Measurements from ENCODE around the gene SEC14L3.

Gene SEC14L3

GRCh38 chr22:30457981-30458380 lies 13.8 kb downstream of the SEC14L3 start:
- no peak overlapping the region for H3K27ac ChIP-seq (replicated peaks)
- TF ChIP-seq CTCF (IDR thresholded peaks at IDR 0.05; ENCODE audit: insufficient read depth, low read length) (no peak), POLR2AphosphoS5 (IDR thresholded peaks at IDR 0.05; ENCODE audit: low read depth) (no peak), REST (IDR thresholded peaks at IDR 0.05; ENCODE audit: insufficient replicate concordance, low read depth) (no peak), GABPA (IDR thresholded peaks at IDR 0.05; ENCODE audit: low read depth) (no peak), SPI1 (IDR thresholded peaks at IDR 0.05; ENCODE audit: borderline replicate concordance, low read depth) (no peak)
- no peaks in the 10 kb centered on the region for H3K27me3 ChIP-seq (ENCODE audit: insufficient read depth, poor library complexity, severe bottlenecking)
- H3K4me3 ChIP-seq (replicated peaks; ENCODE audit: insufficient read depth, low read length): no peak overlapping the region
- no peak for DNase-seq (ENCODE audit: low read depth in 1 of 2, low spot score in 1 of 2)

- no peaks in the 10 kb centered on the region for H3K27me3 ChIP-seq (ENCODE audit: insufficient read depth, poor library complexity, severe bottlenecking)
- no peak overlapping the region for H3K4me3 ChIP-seq (replicated peaks; ENCODE audit: insufficient read depth, low read length)
- TF ChIP-seq POLR2AphosphoS5 (IDR thresholded peaks at IDR 0.05; ENCODE audit: low read depth) (no peak), CTCF (IDR thresholded peaks at IDR 0.05; ENCODE audit: insufficient read depth, low read length) (no peak), GABPA (IDR thresholded peaks at IDR 0.05; ENCODE audit: low read depth) (no peak)
- no peak overlapping the region for H3K27ac ChIP-seq (replicated peaks)
- DNase-seq (ENCODE audit: low read depth in 1 of 2, low spot score in 1 of 2): no peak
Observed at GRCh38 chr22:30455075-30455840, 16.6 kb downstream of the SEC14L3 start.

DNA sequence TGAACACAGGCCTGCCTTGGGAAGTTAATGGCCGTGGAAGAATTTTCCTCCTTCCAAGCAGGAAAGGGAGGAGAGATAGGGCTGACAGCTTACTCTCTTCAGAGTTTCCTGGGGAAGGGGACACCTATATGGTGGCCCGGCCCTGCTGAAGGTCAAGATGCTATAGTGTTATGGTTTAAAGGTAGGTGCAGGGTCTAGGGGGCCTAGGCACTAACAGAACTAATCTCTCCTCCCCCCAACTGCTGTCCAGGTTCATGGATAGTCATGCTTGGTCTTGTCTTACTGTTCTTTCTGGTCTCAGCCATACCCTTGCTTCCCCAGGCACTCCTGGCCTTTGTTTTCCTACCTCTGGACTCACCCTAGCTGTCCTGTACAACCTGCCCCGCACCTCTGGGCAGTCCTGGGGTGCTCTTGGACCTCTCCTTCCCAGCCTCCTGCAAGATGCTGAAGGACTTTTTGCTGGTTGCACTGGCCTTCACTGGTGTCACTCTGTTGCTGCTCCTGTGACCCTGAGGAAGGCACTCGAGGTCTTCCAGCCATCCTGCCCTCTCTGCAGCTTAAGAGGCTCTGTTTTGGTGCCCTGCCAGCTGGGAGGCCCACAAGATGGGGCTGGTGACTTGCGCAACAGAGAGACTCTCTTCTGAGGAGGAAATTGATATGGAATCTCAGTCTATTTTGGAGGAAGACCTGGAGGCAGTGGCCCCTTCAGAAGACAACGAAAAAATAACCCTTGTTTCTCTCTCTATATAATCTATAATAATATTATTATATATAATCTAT lies 17.9 kb downstream of the SEC14L3 start:
- no peak overlapping the region for H3K27ac ChIP-seq (replicated peaks)
- H3K27me3 ChIP-seq (ENCODE audit: insufficient read depth, poor library complexity, severe bottlenecking): no peaks in the 10 kb centered on the region
- TF ChIP-seq CTCF (IDR thresholded peaks at IDR 0.05; ENCODE audit: insufficient read depth, low read length) (no peak), SPI1 (IDR thresholded peaks at IDR 0.05; ENCODE audit: borderline replicate concordance, low read depth) (no peak), POLR2AphosphoS5 (IDR thresholded peaks at IDR 0.05; ENCODE audit: low read depth) (no peak), REST (IDR thresholded peaks at IDR 0.05; ENCODE audit: insufficient replicate concordance, low read depth) (no peak), GABPA (IDR thresholded peaks at IDR 0.05; ENCODE audit: low read depth) (no peak)
- peak; percentile 21 to 74 for DNase-seq (ENCODE audit: low read depth in 1 of 2, low spot score in 1 of 2)
- no peak overlapping the region for H3K4me3 ChIP-seq (replicated peaks; ENCODE audit: insufficient read depth, low read length)

Data from HL-60 (cell line).